H1 (cell line): ENCODE results near the gene NOC3L. TPM values are rescaled to one million over a fixed set of nuclear protein-coding genes. Genes with fewer than 3 reads are reported as not detected.

Experiments
- CTCF ChIA-PET: fragments of 300-600 bp; sonication (Branson Sonifier 250); formaldehyde crosslinking; loops from one replicate; lab custom pipeline; 2021; ENCODE audit not compliant: partially characterized antibody; lab: Charles Lee
- POLR2A ChIA-PET: fragments of 300-600 bp; sonication (Branson Sonifier 250); formaldehyde crosslinking; loops from one replicate; lab custom pipeline; 2021; ENCODE audit warnings: inconsistent platforms; ENCODE audit not compliant: partially characterized antibody; lab: Charles Lee
- DNase-seq, 2 experiments: peaks; one replicate each; pipeline versions ENCODE4 v3.0.0 to v3.0.0-alpha.2; 2010 to 2022; ENCODE audit warnings: low spot score in 2 of 2, low read depth in 1 of 2, mixed read lengths in 1 of 2
- FAIRE-seq: peaks from 2 replicates; lab custom pipeline; 2011; peaks lifted over from hg19 to GRCh38; lab: Jason Lieb, UNC
- H2AFZ ChIP-seq: 2 replicates; pipeline ENCODE4 v1.8.1; 2012; ENCODE audit warnings: low read length, inconsistent platforms
- H2AK5ac ChIP-seq: 2 replicates; pipeline ENCODE4 v1.6.1; 2013; ENCODE audit warnings: low read depth, low read length
- H2BK120ac ChIP-seq: replicated peaks from 2 replicates; pipeline ENCODE3; 2013; ENCODE audit warnings: low read depth, low read length, inconsistent platforms
- H2BK12ac ChIP-seq: 2 replicates; pipeline ENCODE4 v1.6.1; 2013; ENCODE audit warnings: low read depth, low read length
- H2BK15ac ChIP-seq: 2 replicates; pipeline ENCODE4 v1.6.1; 2013; ENCODE audit warnings: low read length
- H2BK20ac ChIP-seq: 2 replicates; pipeline ENCODE4 v1.6.1; 2013; ENCODE audit warnings: low read length
- H2BK5ac ChIP-seq: 2 replicates; pipeline ENCODE4 v1.6.1; 2013; ENCODE audit warnings: low read depth, low read length
- H3K14ac ChIP-seq: 2 replicates; pipeline ENCODE4 v1.6.1; 2013; ENCODE audit warnings: inconsistent platforms; ENCODE audit not compliant: insufficient read length
- H3K18ac ChIP-seq: 2 replicates; pipeline ENCODE4 v1.6.1; 2013; ENCODE audit warnings: low read length; ENCODE audit errors: extremely low read depth
- H3K23ac ChIP-seq: 2 replicates; pipeline ENCODE4 v1.6.1; 2013; ENCODE audit warnings: inconsistent platforms; ENCODE audit not compliant: insufficient read length
- H3K23me2 ChIP-seq: 2 replicates; pipeline ENCODE4 v1.6.1; 2013; ENCODE audit warnings: low read depth, low read length
- H3K27ac ChIP-seq: 2 replicates; pipeline ENCODE4 v1.6.1; 2011; ENCODE audit warnings: low read depth, low read length, inconsistent platforms
- H3K27me3 ChIP-seq, 4 experiments: replicated peaks in 1 of 4; 1 replicate in 1 of 4; 2 replicates in 3 of 4; pipeline versions ENCODE4 v1.6.1 to v1.8.1; 2011 to 2013; ENCODE audit warnings: low read length in 3 of 4, mild to moderate bottlenecking in 3 of 4, inconsistent platforms in 2 of 4, mixed read lengths in 2 of 4, moderate library complexity in 1 of 4; ENCODE audit not compliant: control insufficient read depth in 3 of 4, insufficient read depth in 3 of 4; ENCODE audit errors: extremely low read depth in 1 of 4
- H3K36me3 ChIP-seq, 4 experiments: 2 replicates each; pipeline versions ENCODE4 v1.6.1 to v1.8.1; 2011 to 2013; ENCODE audit warnings: mild to moderate bottlenecking in 4 of 4, low read length in 3 of 4, moderate library complexity in 2 of 4, control low read depth in 1 of 4, inconsistent platforms in 1 of 4; ENCODE audit not compliant: insufficient read depth in 4 of 4, control insufficient read depth in 2 of 4
- H3K4ac ChIP-seq: replicated peaks from 2 replicates; pipeline ENCODE3; 2013; ENCODE audit warnings: low read length, low read depth, mixed read lengths, inconsistent platforms; ENCODE audit not compliant: insufficient read length
- H3K4me1 ChIP-seq, 4 experiments: replicated peaks in 1 of 4; 1 replicate in 1 of 4; 2 replicates in 3 of 4; pipeline versions ENCODE4 v1.6.1 to v1.8.1; 2011 to 2013; ENCODE audit warnings: low read length in 3 of 4, inconsistent platforms in 2 of 4, mixed read lengths in 1 of 4; ENCODE audit not compliant: insufficient read depth in 4 of 4, control insufficient read depth in 3 of 4
- H3K4me2 ChIP-seq, 2 experiments: 2 replicates each; pipeline versions ENCODE4 v1.6.1 to v1.8.1; 2011 to 2013; ENCODE audit warnings: low read depth in 2 of 2, low read length in 2 of 2, control low read depth in 1 of 2, inconsistent platforms in 1 of 2, mild to moderate bottlenecking in 1 of 2; ENCODE audit not compliant: insufficient read depth in 1 of 2
- H3K4me3 ChIP-seq, 4 experiments: fragments of 200-600, 300-600 bp in 1 of 4; sonication (generic), shearing (Covaris generic), sonication (Bioruptor Twin) in 1 of 4; 2 replicates each; pipeline versions ENCODE4 v1.5.1 to v1.8.1; 2011 to 2016; ENCODE audit warnings: low read length in 4 of 4, low read depth in 3 of 4, control low read depth in 2 of 4, inconsistent platforms in 2 of 4, mild to moderate bottlenecking in 2 of 4, mixed read lengths in 1 of 4, moderate library complexity in 1 of 4; ENCODE audit not compliant: insufficient read depth in 2 of 4; ENCODE audit errors: extremely low read depth in 1 of 4
- H3K56ac ChIP-seq: replicated peaks from 2 replicates; pipeline ENCODE3; 2013; ENCODE audit warnings: low read depth, mild to moderate bottlenecking, mixed read lengths, low read length, inconsistent platforms; ENCODE audit not compliant: insufficient read length
- H3K79me1 ChIP-seq: 2 replicates; pipeline ENCODE4 v1.6.1; 2013; ENCODE audit warnings: low read depth, low read length, control low read depth
- H3K79me2 ChIP-seq, 2 experiments: 2 replicates each; pipeline versions ENCODE4 v1.6.1 to v1.8.1; 2012 to 2013; ENCODE audit warnings: low read length in 2 of 2, mild to moderate bottlenecking in 2 of 2, inconsistent platforms in 1 of 2; ENCODE audit not compliant: insufficient read depth in 2 of 2, control insufficient read depth in 1 of 2
- H3K9ac ChIP-seq, 4 experiments: replicated peaks in 1 of 4; 1 replicate in 1 of 4; 2 replicates in 3 of 4; pipeline versions ENCODE4 v1.6.1 to v1.8.1; 2011 to 2013; ENCODE audit warnings: low read depth in 3 of 4, low read length in 3 of 4, control low read depth in 2 of 4, mild to moderate bottlenecking in 2 of 4, moderate library complexity in 2 of 4, inconsistent platforms in 1 of 4; ENCODE audit errors: extremely low read depth in 1 of 4
- H3K9me3 ChIP-seq, 2 experiments: 2 replicates each; pipeline versions ENCODE4 v1.6.1 to v1.8.1; 2012 to 2013; ENCODE audit warnings: mild to moderate bottlenecking in 2 of 2, moderate library complexity in 2 of 2, control low read depth in 1 of 2, inconsistent platforms in 1 of 2, low read depth in 1 of 2, low read length in 1 of 2, mixed read lengths in 1 of 2; ENCODE audit not compliant: insufficient read depth in 2 of 2
- H4K20me1 ChIP-seq, 2 experiments: replicated peaks in 1 of 2; 2 replicates each; pipeline versions ENCODE3 to v1.8.1; 2011 to 2013; ENCODE audit warnings: inconsistent platforms in 2 of 2, low read length in 2 of 2, mild to moderate bottlenecking in 1 of 2; ENCODE audit not compliant: insufficient read depth in 2 of 2, control insufficient read depth in 1 of 2
- H4K5ac ChIP-seq: 2 replicates; pipeline ENCODE4 v1.6.1; 2013; ENCODE audit warnings: low read length, low read depth, mixed read lengths, inconsistent platforms; ENCODE audit not compliant: insufficient read length
- H4K8ac ChIP-seq: 2 replicates; pipeline ENCODE4 v1.8.0; 2013; ENCODE audit warnings: mild to moderate bottlenecking, moderate library complexity, low read length, inconsistent platforms; ENCODE audit not compliant: insufficient read depth; ENCODE audit errors: extremely low read depth
- H4K91ac ChIP-seq: replicated peaks from 2 replicates; pipeline ENCODE3; 2013; ENCODE audit warnings: low read length, mixed read lengths, inconsistent platforms; ENCODE audit not compliant: insufficient read length
- SRF ChIP-seq: IDR thresholded peaks from 2 replicates; pipeline ENCODE4 v1.6.1; 2011; ENCODE audit warnings: mild to moderate bottlenecking, low read depth, low read length, moderate library complexity
- USF2 ChIP-seq: IDR thresholded peaks from 2 replicates; pipeline ENCODE4 v1.6.1; 2011; ENCODE audit warnings: low read length, improper control_type of control experiment
- polyA plus RNA-seq, 7 experiments: library from polyadenylated mRNA; depleted of rRNA in 3 of 7; stranded (reverse) in 5 of 7; unstranded in 2 of 7; fragments of >200 nt in 5 of 7; fragments of 200-250 nt in 2 of 7; gene quantifications; 1 replicate in 5 of 7; 2 replicates in 1 of 7; 4 replicates in 1 of 7; pipeline versions ENCODE4 v1.2.1 to v1.2.3, GENCODE V29; 2011 to 2013; ENCODE audit warnings: missing spikeins in 2 of 7, mixed read lengths in 2 of 7
- total RNA-seq: library from RNA; stranded (reverse); fragmentation: NEBNext Ultra II Directional; extraction: Animal tissue kit (Norgen Biotek cat#: 25700); gene quantifications from 2 replicates; pipeline ENCODE4 v1.2.1, GENCODE V29; 2021

Gene NOC3L
- total and polyA plus RNA-seq, 2 of the 8 experiments (the other 6 are each of a cell fraction or from before 2014, with no cell fraction given), result 7.1 to 39.1 TPM

- no peak overlapping the region for H2AFZ ChIP-seq
- no peaks in the 10 kb centered on the region for H3K79me1 ChIP-seq
- H2BK20ac ChIP-seq, result no peak overlapping the region
- peaks cover 11 to 69% (median 32%) of the 10 kb centered on the region in 4 experiments for H3K36me3 ChIP-seq
- no peak overlapping the region for H4K8ac ChIP-seq
- no peak overlapping the region for H3K4ac ChIP-seq
- no peak for FAIRE-seq
- H2BK120ac ChIP-seq, result no peak overlapping the region
- no peak overlapping the region for H3K9ac ChIP-seq
- H2AK5ac ChIP-seq, result no peak overlapping the region
- no peak overlapping the region for H3K18ac ChIP-seq
- no peaks in the 10 kb centered on the region for H4K20me1 ChIP-seq
- H3K79me2 ChIP-seq, result no peaks in the 10 kb centered on the region
- H2BK12ac ChIP-seq, result no peak overlapping the region
- no peak overlapping the region for H2BK15ac ChIP-seq
- no peaks in the 10 kb centered on the region for H3K4me1 ChIP-seq
- H3K4me3 ChIP-seq, result no peak overlapping the region
- no peak overlapping the region for H4K5ac ChIP-seq
- no peak overlapping the region for H3K14ac ChIP-seq
- CTCF ChIA-PET, result interaction anchor here (0.6 to 3.1 kb wide), 6 partner anchors 10 to 93 kb away, joined by 3 to 14 read pairs (median 6); partner anchors contain the start of gene NOC3L
- H3K4me2 ChIP-seq, result no peak overlapping the region
- DNase-seq, result no peak
- no peak overlapping the region for H4K91ac ChIP-seq
- no peaks in the 10 kb centered on the region for H3K9me3 ChIP-seq
- H3K23ac ChIP-seq, result no peak overlapping the region
- H2BK5ac ChIP-seq, result no peak overlapping the region
- no peak overlapping the region for H3K56ac ChIP-seq
- H3K27me3 ChIP-seq, result peaks cover 0 to 1% (median 0%) of the 10 kb centered on the region in 4 experiments; a peak in 1 of 7 replicates
- POLR2A ChIA-PET, result interaction anchor here (0.6 to 1.7 kb wide), 2 partner anchors 11 to 977 kb away, joined by 3 to 9 read pairs; partner anchors contain the start of gene NOC3L
- H3K27ac ChIP-seq, result no peak overlapping the region
- TF ChIP-seq USF2 (no peak), SRF (0 out of 2 replicates have a peak, but pooled peaks have one; percentile 56)
- TF ChIP-seq, all 59 proteins: peak for 1
- H3K23me2 ChIP-seq, result no peaks in the 10 kb centered on the region
These were observed 11.7 kb downstream of the NOC3L start for GRCh38 chr10:94351089-94351488.
